ENCODE data around the gene GRN.
"Not testable (repeated sequence)": the region's sequence is repeated elsewhere in the genome, so short reads cannot be mapped to it uniquely, and the experiment has no call there.

The GRN gene

GRCh38 chr17:44385287-44386181 is 40.4 kb downstream of the GRN start:
- peak; percentile 90 for DNase-seq

GRCh38 chr17:44386182-44386525 is 41.1 kb downstream of the GRN start:
- no peak for DNase-seq

GRCh38 chr17:44387804-44388203 is 42.7 kb downstream of the GRN start:
- DNase-seq: no peak

DNA sequence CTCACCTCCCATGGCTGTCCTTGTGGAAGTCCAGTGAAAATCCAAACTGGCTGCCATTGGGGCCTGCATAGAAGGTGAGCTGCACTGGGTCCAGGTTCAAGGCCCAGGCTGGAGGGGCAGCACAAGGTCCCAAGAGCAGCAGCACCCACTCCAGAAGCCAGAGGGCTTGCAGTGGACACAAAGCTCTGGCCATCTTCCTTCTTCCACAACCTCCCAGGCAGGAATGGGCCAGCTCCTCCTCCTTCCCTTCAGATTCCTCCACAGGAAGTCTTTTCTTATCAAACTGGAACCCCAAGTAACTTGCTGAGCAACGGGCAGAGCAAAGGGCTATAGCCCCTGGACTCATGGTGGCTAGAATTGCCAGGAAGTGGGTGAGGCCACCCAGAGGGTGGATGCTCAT is 44.2 kb downstream of the GRN start, which contains the start of gene ITGA2B:
TSS of gene ITGA2B (minus strand) at position 369 of the 400 bp plus-strand sequence. CDS start at position 193, 176 bp downstream.
- DNase-seq: no peak

- DNase-seq: no peak
Observed at GRCh38 chr17:44389723-44390202, 44.7 kb downstream of the GRN start.

DNA sequence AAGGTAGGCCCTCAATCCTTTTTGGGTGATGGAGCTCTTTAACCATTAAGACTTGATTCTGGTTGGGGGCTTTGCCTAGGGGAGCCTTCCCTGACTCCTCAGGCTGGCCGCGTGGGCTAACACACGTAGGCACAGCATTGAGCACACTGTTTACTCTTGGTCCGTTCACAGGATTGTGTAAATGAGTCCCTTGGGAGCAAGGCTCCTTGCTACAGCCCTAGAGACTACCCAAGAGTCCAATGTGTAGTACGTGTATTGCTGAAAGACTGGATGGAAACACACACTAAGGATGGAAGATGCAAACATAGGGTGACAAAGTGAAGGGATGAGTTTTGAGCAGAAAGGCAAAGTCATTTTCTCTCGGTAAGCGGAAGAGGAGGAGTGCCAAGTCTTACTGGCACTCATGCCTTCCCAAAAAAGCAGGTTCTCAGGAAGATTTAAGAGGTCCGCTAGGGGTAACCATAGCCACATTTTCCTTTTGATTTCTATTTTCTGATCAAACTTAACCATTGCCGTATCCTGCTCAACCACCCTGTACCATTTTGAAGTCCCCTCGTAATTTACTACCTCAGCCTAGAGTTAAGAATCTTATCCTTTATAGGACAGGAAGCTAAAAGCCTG is 45.3 kb downstream of the GRN start:
- DNase-seq: no peak

DNA sequence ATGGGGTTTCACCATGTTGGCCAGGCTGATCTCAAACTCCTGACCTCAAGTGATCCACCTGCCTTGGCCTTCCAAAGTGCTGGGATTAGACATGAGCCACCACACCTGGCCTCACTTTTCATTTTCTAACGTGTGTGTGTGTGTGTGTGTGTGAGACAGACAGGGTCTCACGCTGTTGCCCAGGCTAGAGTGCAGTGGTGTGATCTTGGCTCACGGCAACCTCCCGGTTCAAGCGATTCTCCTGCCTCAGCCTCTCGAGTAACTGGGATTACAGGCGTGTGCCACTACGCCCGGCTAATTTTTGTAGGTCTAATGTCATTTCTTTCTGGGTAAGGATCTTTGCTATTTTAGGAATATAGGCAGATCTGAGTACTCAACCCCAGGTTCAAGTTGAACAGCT is 49.0 kb downstream of the GRN start:
- DNase-seq: not testable (repeated sequence)

DNA sequence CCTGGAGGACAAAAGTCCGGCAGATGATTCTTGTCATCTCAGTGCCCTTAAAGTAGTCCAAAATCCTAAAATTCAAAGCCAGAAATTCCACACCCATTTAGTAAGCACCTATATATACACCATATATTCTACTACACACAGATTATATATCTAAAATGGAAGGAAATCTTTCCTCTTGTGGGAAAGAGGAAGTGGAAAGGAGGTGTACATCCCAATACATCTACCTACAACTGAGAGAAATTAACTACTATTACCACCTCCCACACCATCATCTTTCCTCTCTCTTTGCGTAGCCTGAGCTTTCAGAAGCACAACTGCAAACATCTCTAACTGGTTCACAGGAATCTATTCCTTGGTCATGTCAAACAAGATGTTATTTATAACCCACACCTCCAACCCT is 49.7 kb downstream of the GRN start:
- DNase-seq: no peak

DNA sequence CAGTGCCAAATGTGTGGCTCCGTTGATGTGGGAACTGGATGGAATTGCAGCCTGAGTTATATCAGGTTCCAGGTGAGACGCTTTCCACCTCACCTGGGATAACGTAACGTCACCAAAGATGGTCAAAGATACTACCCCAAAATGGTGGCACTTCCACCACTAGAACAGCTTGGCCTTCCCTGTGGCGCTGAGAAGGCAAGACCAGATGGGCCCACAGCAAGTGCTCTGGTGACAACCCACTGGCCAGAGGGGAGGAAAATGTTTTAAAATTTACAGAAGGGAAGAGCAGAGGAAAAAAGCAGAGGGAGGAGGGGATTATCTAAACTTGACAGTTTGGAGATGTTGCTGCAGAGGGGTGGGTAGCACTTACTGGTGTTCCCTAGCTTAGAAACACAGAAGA is 51.8 kb downstream of the GRN start:
- no peak for DNase-seq

GRCh38 chr17:44397479-44398440 is 52.7 kb downstream of the GRN start:
- DNase-seq: no peak

GRCh38 chr17:44398692-44399691 is 53.9 kb downstream of the GRN start:
- DNase-seq: no peak

DNA sequence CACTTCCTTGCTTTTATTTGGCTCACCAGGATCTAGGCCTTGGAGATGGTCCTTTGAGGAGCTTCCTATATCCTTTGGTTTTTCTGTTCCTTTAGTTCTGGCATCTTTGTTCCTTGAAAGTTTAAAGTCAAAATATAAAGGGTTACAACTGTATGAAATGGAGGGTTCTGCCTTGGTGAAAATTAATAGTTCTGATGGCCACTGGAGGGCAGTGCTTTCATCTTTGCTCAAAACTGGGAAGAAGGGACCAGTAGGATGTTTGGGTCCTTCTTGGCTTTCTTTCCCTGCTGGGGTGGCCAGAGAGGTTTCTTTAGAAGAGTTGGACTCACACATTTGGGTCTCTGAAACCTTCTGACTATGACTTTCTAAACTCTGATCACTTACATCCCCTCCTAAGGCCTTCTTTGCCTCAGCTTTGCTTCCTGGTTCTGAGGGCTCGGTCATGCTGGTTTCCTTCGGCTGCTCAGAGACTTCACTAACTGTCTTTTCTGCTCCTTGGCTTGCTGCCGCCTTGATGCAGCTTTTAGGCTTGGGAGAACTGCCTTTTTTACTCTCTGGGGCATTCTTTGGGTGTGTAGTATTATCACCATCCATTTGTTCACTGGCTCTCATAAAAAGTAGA is 55.2 kb downstream of the GRN start:
- DNase-seq: no peak
